ENCODE data around the gene TLK1.
"Not testable (repeated sequence)": the region's sequence is repeated elsewhere in the genome, so short reads cannot be mapped to it uniquely, and the experiment has no call there.

Gene TLK1

DNA sequence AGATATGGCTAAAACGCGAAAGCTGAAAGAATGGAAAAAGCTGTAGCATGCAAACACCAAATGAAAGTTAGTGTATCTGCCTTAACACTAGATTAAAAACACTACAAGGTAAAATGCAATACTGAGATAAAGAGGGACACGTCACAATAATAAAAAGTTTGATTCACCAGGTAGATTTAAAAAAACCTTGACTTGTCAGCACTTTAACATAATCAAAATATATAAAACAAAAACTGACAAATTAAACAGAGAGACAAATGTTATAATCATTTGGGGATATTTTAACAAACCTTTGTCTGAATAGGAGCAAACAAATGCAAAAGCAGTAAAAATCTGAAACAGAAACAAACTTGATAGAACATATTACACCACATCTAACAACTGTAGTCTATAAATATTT is 18.3 kb downstream of the TLK1 start:
- DNase-seq (ENCODE audit: low spot score): no peak

DNA sequence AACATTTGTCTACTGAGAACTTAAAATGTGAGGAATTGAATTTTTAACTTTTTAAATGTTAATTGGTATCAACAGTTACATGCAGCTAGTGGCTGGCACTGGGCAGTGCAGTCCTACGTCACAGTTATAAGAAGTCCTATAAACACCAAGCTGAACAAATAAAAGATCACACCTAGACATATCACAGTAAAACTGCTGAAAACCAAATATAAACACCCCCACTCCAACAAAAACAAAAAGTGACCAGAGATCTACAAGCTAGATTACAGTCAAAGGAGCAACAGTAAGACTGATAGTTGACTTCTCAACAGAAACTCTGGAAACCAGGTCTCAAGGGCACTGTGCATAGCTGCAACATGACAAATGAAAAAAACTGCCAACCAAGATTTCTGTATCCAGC is 19.4 kb downstream of the TLK1 start:
- DNase-seq (ENCODE audit: low spot score): no peak

DNA sequence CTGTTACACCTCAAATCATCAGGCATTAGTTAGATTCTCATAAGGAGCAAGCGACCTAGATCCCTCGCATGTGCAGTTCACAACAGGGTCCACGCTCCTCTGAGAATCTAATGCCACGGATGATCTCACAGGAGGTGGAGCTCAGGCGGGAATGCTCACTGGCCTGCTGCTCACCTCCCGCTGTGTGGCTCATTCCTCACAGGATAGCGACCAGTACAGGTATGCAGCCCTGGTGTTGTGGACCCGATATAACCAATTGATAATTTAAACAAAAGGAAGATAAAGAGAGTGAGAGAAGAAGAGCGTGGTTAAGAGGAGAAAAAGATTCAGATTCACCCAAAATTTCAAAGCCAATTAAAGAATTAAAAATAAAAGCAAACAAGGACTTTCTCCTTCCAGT is 20.8 kb downstream of the TLK1 start:
- DNase-seq (ENCODE audit: low spot score): no peak

DNA sequence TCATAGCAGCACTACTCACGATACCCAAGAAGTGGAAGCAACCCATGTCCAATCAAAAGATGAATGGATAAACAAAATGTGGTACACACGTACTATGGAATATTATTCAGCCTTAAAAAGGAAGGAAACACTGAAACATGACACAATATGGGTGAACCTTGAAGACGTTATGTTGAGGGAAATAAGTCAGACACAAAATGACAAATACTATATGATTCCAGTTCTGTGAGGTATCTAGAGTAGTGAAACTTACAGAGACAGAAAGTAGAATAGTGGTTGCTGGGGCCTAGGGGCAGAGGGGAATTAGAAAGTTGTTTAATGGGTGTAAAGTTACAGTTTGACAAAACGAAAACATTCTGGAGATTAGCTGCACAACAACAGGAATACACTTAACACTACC is 24.7 kb downstream of the TLK1 start:
- DNase-seq (ENCODE audit: low spot score): no peak

DNA sequence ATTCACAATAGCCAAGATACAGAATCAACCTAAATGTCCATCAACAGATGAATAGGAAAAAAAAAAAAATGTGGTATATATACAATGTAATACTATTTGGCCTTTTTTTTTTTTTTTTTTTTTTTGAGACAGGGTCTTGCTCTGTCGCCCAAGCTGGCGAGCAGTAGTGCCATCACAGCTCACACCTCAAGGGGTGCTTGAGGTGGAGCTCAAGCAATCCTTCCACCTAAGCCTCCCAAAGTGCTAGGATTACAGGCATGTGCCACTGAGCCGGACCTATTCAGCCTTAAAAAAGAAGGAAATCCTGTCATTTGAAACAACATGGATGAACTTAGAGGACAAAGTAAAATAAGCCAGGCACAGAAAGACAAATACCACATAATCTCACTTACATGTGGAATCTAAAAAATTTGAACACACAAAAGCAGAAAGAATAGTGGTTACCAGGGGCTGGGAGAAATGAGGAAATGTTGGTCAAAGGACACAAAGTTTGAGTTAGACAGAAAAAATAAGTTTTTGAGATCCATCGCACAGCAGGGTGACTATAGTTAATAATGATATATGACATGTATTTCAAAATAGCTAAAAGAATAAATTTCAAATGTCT is 26.0 kb downstream of the TLK1 start:
- DNase-seq (ENCODE audit: low spot score): no peak

DNA sequence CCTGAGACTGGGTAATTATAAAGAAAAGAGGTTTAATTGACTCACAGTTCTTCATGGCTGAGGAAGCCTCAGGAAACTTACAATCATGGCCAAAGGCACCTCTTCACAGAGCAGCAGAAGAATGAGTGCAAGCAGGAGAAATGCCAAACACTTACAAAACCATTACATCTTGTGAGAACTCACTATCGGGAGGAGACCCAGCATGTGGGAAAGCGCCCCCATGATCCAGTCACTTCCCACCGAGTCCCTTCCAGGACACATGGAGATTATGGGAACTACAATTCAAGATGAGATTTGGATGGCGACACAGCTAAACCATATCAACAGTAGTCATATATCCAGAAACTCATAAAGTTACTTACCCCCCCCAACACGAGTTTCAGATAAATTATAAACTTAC is 28.6 kb downstream of the TLK1 start:
- no peak for DNase-seq (ENCODE audit: low spot score)

DNA sequence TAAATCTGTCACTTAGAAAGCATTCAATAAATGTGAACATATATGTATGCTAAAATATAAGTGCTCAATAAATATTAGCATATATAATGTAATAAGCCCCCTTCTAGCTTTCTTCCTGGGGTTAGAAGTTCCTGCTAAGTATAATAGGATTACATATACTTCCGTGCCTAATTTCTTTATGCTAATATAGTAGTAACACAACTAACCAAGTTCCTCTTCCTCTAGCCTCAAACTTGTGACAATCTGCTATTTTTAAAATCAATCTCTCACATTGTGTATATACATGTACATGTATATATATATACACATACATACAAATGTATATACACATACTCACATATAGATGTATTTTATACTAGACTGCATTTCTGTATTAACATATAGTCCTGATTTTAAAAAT is 32.2 kb downstream of the TLK1 start:
- no peak for DNase-seq (ENCODE audit: low spot score)

DNA sequence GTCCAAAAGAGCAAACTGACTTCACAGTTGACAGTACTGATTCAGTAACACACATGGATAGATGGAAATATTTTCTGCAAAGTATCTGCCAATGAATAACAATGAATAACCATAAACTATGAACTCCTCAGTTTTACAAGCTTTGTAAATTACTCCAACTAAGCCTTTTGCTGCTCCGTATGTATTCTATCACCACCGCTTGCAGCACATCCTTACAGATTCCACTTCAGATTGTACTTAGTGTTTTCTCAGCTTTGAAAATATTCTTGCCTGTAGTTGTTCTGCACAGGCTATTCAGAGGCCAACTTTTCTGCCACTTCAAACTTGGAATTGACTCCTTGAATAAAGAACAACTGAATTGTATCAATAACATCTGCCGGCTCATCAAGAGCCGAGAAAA is 36.2 kb downstream of the TLK1 start:
- DNase-seq (ENCODE audit: low spot score): no peak

DNA sequence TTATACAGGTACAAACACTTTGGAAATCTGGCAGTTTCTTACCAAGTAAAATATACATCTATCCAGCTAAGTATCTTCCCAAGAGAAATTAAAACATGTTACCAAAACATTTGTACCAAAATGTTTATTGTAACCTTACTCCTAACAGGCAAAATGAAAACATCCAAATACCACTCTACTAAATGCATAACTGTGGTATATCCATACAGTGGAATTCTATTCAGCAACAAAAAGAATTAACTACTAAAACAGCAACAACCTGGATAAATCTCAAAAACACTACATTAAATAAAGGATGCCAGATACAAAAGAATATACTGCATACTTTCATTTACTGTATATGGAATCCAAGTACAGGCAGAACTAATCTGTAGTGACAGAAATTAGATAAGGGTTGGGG is 51.1 kb downstream of the TLK1 start:
- DNase-seq (ENCODE audit: low spot score): no peak

DNA sequence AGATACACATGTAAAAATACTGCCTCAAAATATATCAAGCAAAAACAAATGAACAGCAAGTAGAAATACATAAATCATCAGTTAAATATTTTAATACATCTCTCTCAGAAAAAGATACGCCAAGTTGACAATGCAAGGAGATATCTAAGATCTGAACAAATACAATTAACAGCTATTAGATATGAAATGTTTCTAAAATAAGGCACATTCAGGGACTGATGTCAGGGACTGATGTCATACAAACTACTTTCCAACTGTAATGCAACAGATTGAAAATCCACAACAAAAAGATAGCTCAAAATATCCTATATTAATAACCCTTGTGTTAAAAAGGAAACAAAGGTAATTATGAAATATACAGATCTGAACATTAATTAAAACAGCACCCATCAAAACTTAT is 51.7 kb downstream of the TLK1 start:
- no peak for DNase-seq (ENCODE audit: low spot score)

DNA sequence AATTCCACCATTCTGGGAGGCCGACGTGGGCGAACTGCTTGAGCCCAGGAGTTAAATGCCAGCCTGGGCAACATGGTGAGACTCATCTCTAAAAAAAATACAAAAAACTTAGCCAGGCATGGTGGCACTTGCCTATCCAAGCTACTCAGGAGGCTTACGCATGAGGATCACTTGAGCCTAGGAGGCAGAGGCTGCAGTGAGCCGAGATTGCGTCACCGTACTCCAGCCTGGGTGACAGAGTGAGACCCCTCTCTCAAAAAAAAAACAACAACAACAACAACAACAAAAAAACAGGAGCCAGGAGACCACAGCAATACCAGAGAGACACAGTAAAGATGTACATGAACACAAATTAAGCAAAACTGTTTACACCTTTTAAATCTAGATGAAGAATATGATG is 52.9 kb downstream of the TLK1 start:
- no peak for DNase-seq (ENCODE audit: low spot score)

DNA sequence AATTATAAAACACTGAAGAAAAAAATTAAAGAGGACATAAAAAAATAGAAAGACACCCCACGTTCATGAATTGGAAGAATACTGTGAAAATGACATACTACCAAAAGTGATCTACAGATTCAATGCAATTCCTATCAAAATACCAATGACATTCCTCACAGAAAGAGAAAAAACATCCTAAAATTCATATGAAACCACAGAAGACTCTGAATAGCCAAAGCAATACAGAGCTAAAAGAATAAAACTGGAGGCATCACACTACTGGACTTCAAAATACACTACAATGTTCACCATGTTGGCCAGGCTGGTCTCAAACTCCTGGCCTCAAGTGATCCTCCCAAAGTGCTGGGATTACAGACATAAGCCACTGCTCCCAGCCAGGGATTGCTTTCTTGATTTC is 56.3 kb downstream of the TLK1 start:
- no peak for DNase-seq (ENCODE audit: low spot score)

DNA sequence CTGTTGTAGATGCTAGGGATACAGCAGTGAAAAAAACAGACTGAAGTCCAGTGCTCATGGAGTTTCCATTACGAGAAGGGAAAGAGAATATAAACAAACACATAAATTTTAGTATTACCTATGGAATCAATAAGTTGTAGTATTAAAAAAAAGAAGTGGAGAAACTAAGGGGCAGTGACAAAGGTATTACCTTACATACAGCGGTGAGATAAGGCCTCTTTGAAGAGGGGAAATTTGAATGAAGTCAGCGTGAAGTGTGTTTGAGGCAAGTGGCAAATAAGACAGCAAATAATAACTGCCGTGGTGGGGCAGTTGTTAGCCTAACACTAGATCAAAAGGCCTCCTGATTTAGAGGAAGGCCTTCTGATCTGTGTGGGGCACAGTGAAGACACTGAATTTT is 57.9 kb downstream of the TLK1 start:
- no peak for DNase-seq (ENCODE audit: low spot score)

DNA sequence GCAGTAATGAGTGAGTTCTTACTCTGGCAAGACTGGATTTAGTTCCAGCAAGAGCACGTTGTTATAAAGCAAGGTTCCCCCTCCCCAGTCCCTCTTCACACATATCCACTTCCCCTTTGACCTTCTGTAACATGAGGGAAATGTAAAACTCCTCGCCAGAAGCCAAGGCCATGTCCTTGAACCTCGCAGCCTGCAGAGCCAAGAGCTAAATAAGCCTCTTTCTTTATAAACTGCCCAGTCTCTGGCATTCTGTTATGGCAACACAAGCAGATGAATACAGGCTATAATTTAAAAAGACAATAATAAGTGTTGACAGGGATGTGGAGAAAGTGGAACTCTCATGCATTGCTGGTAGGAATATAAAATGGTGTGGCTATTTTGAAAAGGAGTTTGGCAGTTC is 60.3 kb downstream of the TLK1 start:
- DNase-seq (ENCODE audit: low spot score): no peak

DNA sequence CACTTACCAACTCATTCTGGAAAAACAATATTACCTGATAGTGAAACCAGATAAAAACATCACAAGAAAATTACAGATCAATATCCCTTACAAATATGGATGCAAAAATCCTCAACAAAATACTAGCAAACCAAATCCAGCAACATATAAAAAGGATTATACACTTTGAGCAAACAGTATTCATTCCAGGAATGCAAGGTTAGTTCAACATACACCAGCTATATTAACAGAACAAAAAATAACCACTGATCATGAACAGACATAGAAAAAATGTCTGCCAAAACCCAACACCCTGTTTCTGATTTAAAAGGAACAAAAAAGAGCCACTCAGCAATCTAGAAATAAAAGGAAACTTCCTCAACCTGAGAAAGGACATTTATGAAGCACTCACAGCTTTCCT is 62.1 kb downstream of the TLK1 start:
- no peak for DNase-seq (ENCODE audit: low spot score)

DNA sequence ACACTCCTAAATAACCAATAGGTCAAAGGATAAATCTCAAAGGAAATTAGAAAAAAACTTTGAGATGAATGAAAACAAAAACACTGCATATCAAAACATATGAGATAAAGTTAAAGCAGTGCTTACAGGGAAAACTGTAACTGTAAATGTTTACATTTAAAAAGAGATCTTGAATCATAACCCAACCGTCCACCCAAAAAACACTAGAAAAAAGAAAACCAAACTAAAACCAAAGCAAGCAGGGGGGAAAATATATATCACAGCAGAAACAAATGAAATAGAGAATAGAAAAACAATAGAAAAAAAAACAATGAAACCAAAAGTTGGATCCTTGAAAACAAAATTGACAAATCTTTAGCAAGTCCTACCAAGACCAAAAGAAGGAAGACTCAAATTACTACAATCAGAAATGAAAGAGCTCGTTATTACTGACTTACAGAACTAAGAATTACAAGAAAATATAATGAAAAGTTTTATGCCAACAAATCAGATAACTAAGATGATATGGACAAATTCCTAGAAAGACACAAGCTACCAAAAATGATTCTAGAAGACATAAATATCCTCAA is 65.6 kb downstream of the TLK1 start:
- no peak for DNase-seq (ENCODE audit: low spot score)

DNA sequence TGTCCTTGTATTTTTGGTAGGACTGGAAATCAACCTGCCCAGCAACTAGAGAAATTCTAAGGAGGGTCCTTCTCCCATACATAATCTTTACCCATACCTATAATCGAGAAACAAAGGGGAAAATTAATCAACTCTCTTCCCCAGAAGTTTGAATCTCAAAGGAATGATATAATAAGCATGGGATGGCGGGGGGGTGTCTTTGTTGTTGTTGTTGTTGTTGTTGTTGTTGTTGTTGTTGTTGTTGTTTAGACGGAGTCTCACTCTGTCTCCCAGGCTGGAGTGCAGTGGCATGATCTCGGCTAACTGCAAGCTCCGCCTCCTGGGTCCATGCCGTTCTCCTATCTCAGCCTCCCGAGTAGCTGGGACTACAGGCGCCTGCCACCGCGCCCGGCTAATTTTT is 69.2 kb downstream of the TLK1 start:
- not testable (repeated sequence) for DNase-seq (ENCODE audit: low spot score)

DNA sequence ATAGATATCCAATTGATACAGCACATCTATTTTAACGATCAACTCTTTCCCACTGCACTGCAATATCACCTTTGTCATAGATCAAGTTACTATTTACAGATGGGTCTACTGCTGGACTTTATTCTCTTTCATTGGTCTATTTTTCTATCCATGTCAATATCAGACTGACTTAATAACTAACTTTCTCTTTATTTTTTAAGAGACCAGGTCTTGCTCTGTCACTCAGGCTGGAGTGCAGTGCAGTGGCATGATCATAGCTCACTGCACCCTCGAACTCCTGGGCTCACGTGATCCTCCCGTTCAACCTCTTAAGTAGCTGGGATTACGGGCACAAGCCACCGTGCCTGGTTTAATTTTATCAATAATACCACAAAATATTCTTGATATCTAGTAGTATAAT is 71.2 kb downstream of the TLK1 start:
- DNase-seq (ENCODE audit: low spot score): no peak

DNA sequence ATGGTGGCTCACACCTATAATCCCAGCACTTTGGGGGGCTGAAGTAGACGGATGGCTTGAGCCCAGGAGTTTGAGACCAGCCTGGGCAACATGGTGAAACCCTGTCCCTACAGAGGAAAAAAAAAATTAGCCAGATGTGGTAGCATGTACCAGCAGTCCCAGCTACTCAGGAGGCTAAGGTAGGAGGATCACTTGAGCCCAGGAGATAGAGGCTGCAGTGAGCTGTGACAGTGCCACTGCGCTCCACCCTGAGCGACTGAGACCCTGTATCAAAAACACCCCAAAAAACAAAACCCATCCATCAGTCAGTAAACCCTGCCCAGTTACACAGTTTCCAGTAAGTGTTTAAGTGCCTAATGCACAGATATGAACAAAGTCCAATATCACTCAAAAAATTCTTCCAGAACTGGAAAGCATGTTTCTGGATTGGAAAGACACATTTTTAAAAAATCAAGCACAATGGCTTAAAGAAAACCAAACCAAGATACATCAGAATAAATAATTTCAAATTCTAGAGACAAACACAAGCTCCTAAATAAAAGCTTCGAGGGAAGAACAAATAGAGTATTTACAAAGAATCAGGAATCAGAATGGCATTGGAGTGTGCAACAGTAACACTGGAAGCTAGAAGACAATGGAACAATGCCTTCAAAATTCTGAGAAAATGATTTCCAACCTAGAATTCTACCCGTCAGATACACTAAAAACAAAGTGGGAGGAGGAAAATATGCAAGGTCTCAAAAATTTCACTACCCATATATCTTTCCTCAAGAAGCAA is 72.4 kb downstream of the TLK1 start:
- no peak for DNase-seq (ENCODE audit: low spot score)

DNA sequence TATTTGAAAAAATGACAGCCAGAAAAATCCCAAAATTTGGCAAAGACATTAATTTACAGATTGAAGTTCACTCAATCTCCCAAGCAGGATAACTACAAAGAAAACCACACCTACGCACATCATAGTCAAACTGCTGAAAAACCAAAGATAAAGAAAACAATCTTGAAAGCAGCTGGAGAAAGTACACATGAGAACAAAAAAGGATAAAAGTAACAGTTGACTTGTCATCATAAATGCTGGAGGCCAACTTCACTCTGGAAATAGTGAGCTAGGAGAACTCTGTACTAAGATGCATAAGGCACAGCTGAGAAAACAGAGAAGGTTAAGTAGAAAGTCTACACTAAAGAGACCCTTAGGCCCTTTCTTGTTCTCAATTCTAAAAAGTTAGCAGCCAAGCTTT is 73.1 kb downstream of the TLK1 start:
- DNase-seq (ENCODE audit: low spot score): no peak

DNA sequence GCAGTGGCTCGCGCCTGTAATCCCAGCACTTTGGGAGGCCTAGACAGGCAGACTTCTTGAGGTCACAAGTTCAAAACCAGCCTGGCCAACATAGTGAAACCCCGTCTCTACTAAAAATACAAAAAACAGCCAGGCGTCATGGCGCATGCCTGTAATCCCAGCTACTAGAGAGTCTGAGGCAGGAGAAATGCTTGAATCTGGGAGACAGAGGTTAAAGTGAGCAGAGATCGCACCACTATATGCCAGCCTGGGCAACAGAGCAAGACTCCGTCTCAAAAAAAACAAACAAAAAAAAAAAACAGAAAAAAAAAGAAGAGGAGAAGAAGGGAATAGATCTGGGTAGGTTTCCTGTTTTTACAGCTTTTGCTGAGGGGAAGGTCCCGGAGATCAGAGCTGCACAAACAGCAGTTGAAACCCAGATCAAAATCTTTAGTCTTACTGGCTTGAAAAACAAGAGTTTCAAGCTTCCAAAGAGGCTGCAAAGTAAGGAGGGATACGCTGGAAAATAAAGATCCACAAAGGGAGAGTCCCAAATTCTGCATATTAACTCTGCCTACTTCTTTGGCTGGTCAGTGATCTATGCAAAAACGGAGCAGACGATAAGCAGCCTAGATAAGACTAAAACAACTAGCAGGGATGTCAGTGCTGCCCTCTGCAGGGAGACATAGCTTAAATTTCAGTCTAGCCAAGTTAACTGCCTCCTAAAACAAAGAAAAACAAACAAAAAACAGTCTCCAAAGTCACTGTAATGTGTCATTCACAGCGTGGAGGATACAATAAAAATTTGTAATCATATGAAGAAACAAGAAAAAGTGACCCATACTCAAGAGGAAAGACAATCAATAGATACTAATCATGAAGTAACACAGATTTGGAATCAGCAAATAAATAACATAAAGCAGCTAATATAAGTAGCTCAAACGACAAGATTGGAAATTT is 74.1 kb downstream of the TLK1 start:
- peak; percentile 47 for DNase-seq (ENCODE audit: low spot score)

DNA sequence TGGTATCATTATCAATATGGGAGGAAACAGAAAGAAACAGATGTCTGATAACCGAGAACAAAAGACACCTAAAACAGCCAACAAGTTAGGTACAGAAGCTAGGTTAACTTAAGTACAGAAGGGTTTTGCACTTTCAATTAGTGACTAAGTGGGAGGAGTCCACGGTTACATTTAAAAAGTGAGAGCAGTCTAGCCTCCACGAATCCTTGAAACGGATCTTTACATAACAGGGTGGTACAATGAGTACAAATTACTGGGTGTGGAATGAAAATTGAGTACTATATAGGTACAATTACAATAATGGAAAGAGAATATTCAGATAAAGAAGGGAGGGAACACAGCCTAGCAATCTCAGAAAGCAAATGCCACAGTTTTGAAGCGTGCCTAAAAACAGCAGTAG is 76.6 kb downstream of the TLK1 start:
- no peak for DNase-seq (ENCODE audit: low spot score)

DNA sequence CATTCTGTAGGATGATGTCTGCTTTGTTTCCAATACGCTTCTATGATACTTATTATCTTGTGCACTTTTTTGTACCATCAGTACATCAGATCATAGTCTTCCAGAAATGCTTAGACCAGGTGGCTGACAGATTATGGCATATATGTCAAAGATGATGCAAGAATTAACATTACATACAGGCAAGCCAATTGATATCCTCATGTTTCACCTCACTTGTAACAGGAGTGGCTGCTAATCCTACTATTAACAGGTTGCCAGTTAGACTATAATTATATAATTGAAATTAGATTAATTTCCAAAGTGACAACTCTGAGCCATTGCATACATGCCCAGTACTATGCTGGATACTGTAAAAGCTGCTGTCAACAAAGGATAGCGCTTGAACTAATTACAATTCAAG is 77.2 kb downstream of the TLK1 start:
- no peak for DNase-seq (ENCODE audit: low spot score)

Measured in kidney tubule cell (primary cell).